SJSA1 (cell line): ENCODE results near the gene ADARB2. TPM values are rescaled to one million over a fixed set of nuclear protein-coding genes. Genes with fewer than 3 reads are reported as not detected.

Experiments used
- DNase-seq, 2 experiments: peaks; one replicate each; pipeline ENCODE4 v3.0.0-alpha.2; 2015 to 2020; ENCODE audit warnings: low spot score in 2 of 2, low read depth in 1 of 2
- H3K27ac ChIP-seq: fragments of 250-450 bp; sonication (Bioruptor Pico); 2 replicates; pipeline ENCODE4 v1.5.1; 2020; ENCODE audit warnings: mild to moderate bottlenecking, moderate library complexity
- H3K27me3 ChIP-seq: fragments of 250-450 bp; sonication (Bioruptor Pico); replicated peaks from 2 replicates; pipeline ENCODE4 v1.5.1; 2020; ENCODE audit warnings: mild to moderate bottlenecking, moderate library complexity
- H3K36me3 ChIP-seq: fragments of 250-450 bp; sonication (Bioruptor Pico); 2 replicates; pipeline ENCODE4 v1.5.1; 2020; ENCODE audit warnings: mild to moderate bottlenecking
- H3K4me1 ChIP-seq: fragments of 250-450 bp; sonication (Bioruptor Pico); replicated peaks from 2 replicates; pipeline ENCODE4 v1.6.1; 2021; ENCODE audit warnings: mild to moderate bottlenecking
- H3K4me3 ChIP-seq: fragments of 250-450 bp; sonication (Bioruptor Pico); 2 replicates; pipeline ENCODE4 v1.5.1; 2020; ENCODE audit warnings: mild to moderate bottlenecking
- H3K9me3 ChIP-seq: fragments of 250-450 bp; sonication (Bioruptor Pico); replicated peaks from 2 replicates; pipeline ENCODE4 v1.5.1; 2020; ENCODE audit warnings: mild to moderate bottlenecking
- total RNA-seq: library from RNA; depleted of rRNA; stranded (reverse); fragments of >200 nt; shearing (Covaris generic); gene quantifications from 2 replicates; pipeline ENCODE4 v1.2.3, GENCODE V29; 2014

ADARB2 gene
- total RNA-seq, 1 experiment from 2014 or later = not detected

GRCh38 chr10:1571587-1572237 lies 165.6 kb downstream of the ADARB2 start:
- H3K4me3 ChIP-seq = no peak overlapping the region
- no peaks in the 10 kb centered on the region for H3K27me3 ChIP-seq
- H3K36me3 ChIP-seq = no peaks in the 10 kb centered on the region
- DNase-seq = no peak
- H3K4me1 ChIP-seq = no peaks in the 10 kb centered on the region
- no peaks in the 10 kb centered on the region for H3K9me3 ChIP-seq
- no peak overlapping the region for H3K27ac ChIP-seq

- H3K4me1 ChIP-seq = no peaks in the 10 kb centered on the region
- no peak for DNase-seq
- no peaks in the 10 kb centered on the region; the same call in 1 of the 2 replicates for H3K27me3 ChIP-seq
- no peak overlapping the region for H3K27ac ChIP-seq
- H3K4me3 ChIP-seq = no peak overlapping the region
- no peaks in the 10 kb centered on the region for H3K9me3 ChIP-seq
- H3K36me3 ChIP-seq = no peaks in the 10 kb centered on the region
Observed at GRCh38 chr10:1570416-1571051, 166.8 kb downstream of the ADARB2 start.

GRCh38 chr10:1569208-1569607 lies 168.1 kb downstream of the ADARB2 start:
- DNase-seq = no peak
- Histone ChIP-seq H3K9me3 (no peaks in the 10 kb centered on the region), H3K36me3 (no peaks in the 10 kb centered on the region), H3K27me3 (peaks cover 3% of the 10 kb centered on the region; the same call in 1 of the 2 replicates), H3K4me1 (no peaks in the 10 kb centered on the region), H3K27ac (no peak overlapping the region), H3K4me3 (no peak overlapping the region)

- H3K27ac ChIP-seq = no peak overlapping the region
- H3K4me3 ChIP-seq = no peak overlapping the region
- H3K4me1 ChIP-seq = no peaks in the 10 kb centered on the region
- no peaks in the 10 kb centered on the region for H3K9me3 ChIP-seq
- no peaks in the 10 kb centered on the region for H3K36me3 ChIP-seq
- H3K27me3 ChIP-seq = peaks cover 3% of the 10 kb centered on the region; the same call in 1 of the 2 replicates
- DNase-seq = no peak
Observed at GRCh38 chr10:1567742-1568495, 169.4 kb downstream of the ADARB2 start.

- DNase-seq = no peak
- H3K36me3 ChIP-seq = no peaks in the 10 kb centered on the region
- H3K4me3 ChIP-seq = no peak overlapping the region
- peaks cover 3% of the 10 kb centered on the region; the same call in 1 of the 2 replicates for H3K27me3 ChIP-seq
- H3K4me1 ChIP-seq = no peaks in the 10 kb centered on the region
- H3K27ac ChIP-seq = no peak overlapping the region
- no peaks in the 10 kb centered on the region for H3K9me3 ChIP-seq
Observed at GRCh38 chr10:1567152-1567551, 170.2 kb downstream of the ADARB2 start.

- Histone ChIP-seq H3K27ac (no peak overlapping the region), H3K9me3 (no peaks in the 10 kb centered on the region)
- DNase-seq = no peak
Observed at GRCh38 chr10:1564791-1565190, 172.5 kb downstream of the ADARB2 start.

GRCh38 chr10:1563028-1563427 lies 174.3 kb downstream of the ADARB2 start:
- Histone ChIP-seq H3K27ac (no peak overlapping the region), H3K4me3 (no peak overlapping the region), H3K36me3 (no peaks in the 10 kb centered on the region), H3K4me1 (no peaks in the 10 kb centered on the region), H3K9me3 (no peaks in the 10 kb centered on the region), H3K27me3 (peaks cover 15% of the 10 kb centered on the region)
- no peak for DNase-seq

More at GRCh38 chr10:1564791-1565190, 172.5 kb downstream of the ADARB2 start:
- peaks cover 15% of the 10 kb centered on the region for H3K27me3 ChIP-seq
- no peaks in the 10 kb centered on the region for H3K36me3 ChIP-seq
- H3K4me3 ChIP-seq = no peak overlapping the region
- no peaks in the 10 kb centered on the region for H3K4me1 ChIP-seq

GRCh38 chr10:1561731-1562337 lies 175.5 kb downstream of the ADARB2 start:
- DNase-seq = no peak
- H3K36me3 ChIP-seq = no peaks in the 10 kb centered on the region
- peaks cover 15% of the 10 kb centered on the region for H3K27me3 ChIP-seq
- no peaks in the 10 kb centered on the region for H3K4me1 ChIP-seq
- no peak overlapping the region for H3K4me3 ChIP-seq
- no peak overlapping the region for H3K27ac ChIP-seq
- no peaks in the 10 kb centered on the region for H3K9me3 ChIP-seq

- no peak overlapping the region for H3K27ac ChIP-seq
- no peaks in the 10 kb centered on the region for H3K36me3 ChIP-seq
- H3K4me3 ChIP-seq = no peak overlapping the region
- H3K4me1 ChIP-seq = no peaks in the 10 kb centered on the region
- DNase-seq = no peak
- H3K27me3 ChIP-seq = peaks cover 17% of the 10 kb centered on the region
- H3K9me3 ChIP-seq = no peaks in the 10 kb centered on the region
Observed at GRCh38 chr10:1560535-1561192, 176.7 kb downstream of the ADARB2 start.

GRCh38 chr10:1559761-1560160 lies 177.6 kb downstream of the ADARB2 start:
- H3K4me3 ChIP-seq = no peak overlapping the region
- H3K27me3 ChIP-seq = peaks cover 20% of the 10 kb centered on the region
- no peaks in the 10 kb centered on the region for H3K9me3 ChIP-seq
- no peak overlapping the region for H3K27ac ChIP-seq
- H3K36me3 ChIP-seq = no peaks in the 10 kb centered on the region
- no peaks in the 10 kb centered on the region for H3K4me1 ChIP-seq
- no peak for DNase-seq

- Histone ChIP-seq H3K27me3 (peaks cover 24% of the 10 kb centered on the region), H3K4me3 (no peak overlapping the region), H3K4me1 (no peaks in the 10 kb centered on the region), H3K27ac (no peak overlapping the region), H3K36me3 (no peaks in the 10 kb centered on the region), H3K9me3 (no peaks in the 10 kb centered on the region)
- no peak for DNase-seq
Observed at GRCh38 chr10:1559311-1559710, 178.0 kb downstream of the ADARB2 start.

GRCh38 chr10:1558906-1559305 lies 178.4 kb downstream of the ADARB2 start:
- DNase-seq = no peak
- Histone ChIP-seq H3K27ac (no peak overlapping the region), H3K4me1 (no peaks in the 10 kb centered on the region), H3K4me3 (no peak overlapping the region), H3K36me3 (no peaks in the 10 kb centered on the region), H3K9me3 (no peaks in the 10 kb centered on the region), H3K27me3 (peaks cover 24% of the 10 kb centered on the region)

GRCh38 chr10:1557081-1557480 lies 180.2 kb downstream of the ADARB2 start:
- Histone ChIP-seq H3K36me3 (no peaks in the 10 kb centered on the region), H3K4me1 (no peaks in the 10 kb centered on the region), H3K9me3 (no peaks in the 10 kb centered on the region), H3K27me3 (peaks cover 24% of the 10 kb centered on the region), H3K4me3 (no peak overlapping the region), H3K27ac (no peak overlapping the region)
- DNase-seq = no peak
